ENCODE data around the gene MZF1. TPM values are rescaled to one million over a fixed set of nuclear protein-coding genes. Genes with fewer than 3 reads are reported as not detected.
A peak's percentile ranks its signal among the peaks of the same experiment; 100 is the strongest.

The MZF1 gene
- total RNA-seq, 1 experiment from 2014 or later: 33.0 TPM

- ChIA-PET RAD21 (ENCODE audit: low non-redundant PET in 1 of 2, low total read pairs in 2 of 2, uncharacterized antibody in 2 of 2, unreplicated experiment in 2 of 2) (no interaction called here), POLR2A (no interaction called here), CTCF (no interaction called here)
- Histone ChIP-seq H3K4me1 (ENCODE audit: control insufficient read depth in 1 of 2, insufficient read depth in 2 of 2, low read length in 2 of 2) (peaks cover 13 to 26% of the 10 kb centered on the region in 2 experiments), H3K9me2 (ENCODE audit: insufficient read depth) (no peaks in the 10 kb centered on the region), H2AFZ (ENCODE audit: low read depth, low read length, poor library complexity, severe bottlenecking) (no peak overlapping the region), H3K27me3 (ENCODE audit: insufficient read depth, low read length) (no peaks in the 10 kb centered on the region), H3K79me2 (ENCODE audit: insufficient read depth, low read length) (peaks cover 36% of the 10 kb centered on the region), H3K9me3 (ENCODE audit: control insufficient read depth in 1 of 2, insufficient read depth in 1 of 2, low read depth in 1 of 2, low read length in 2 of 2) (no peaks in the 10 kb centered on the region), H3K4me2 (ENCODE audit: low read length) (no peak overlapping the region), H4K20me1 (ENCODE audit: insufficient read depth) (no peaks in the 10 kb centered on the region), H3K36me3 (ENCODE audit: control insufficient read depth in 1 of 2, insufficient read depth in 2 of 2, low read length in 2 of 2) (peaks cover 2 to 7% of the 10 kb centered on the region in 2 experiments; a peak in 2 of 4 replicates), H3K27ac (ENCODE audit: low read depth, low read length) (0 out of 2 replicates have a peak overlapping the region, but pooled peaks have one; percentile 98), H3K9ac (ENCODE audit: low read length) (no peak overlapping the region), H3K4me3 (replicated peaks in 1 of 2; ENCODE audit: low read depth in 1 of 2, low read length in 2 of 2) (no peak overlapping the region)
- TF ChIP-seq SIN3A (IDR thresholded peaks at IDR 0.05; ENCODE audit: low read depth) (no peak), MAX (IDR thresholded peaks at IDR 0.05) (no peak), TCF7L2 (IDR thresholded peaks at IDR 0.05; ENCODE audit: borderline replicate concordance, extremely low read depth, insufficient read depth, insufficient read length) (no peak), CBX3 (IDR thresholded peaks at IDR 0.05; ENCODE audit: low read depth) (no peak), ATF3 (IDR thresholded peaks at IDR 0.05) (no peak), ZFX (IDR thresholded peaks at IDR 0.05) (no peak), ZBTB33 (IDR thresholded peaks at IDR 0.05; ENCODE audit: extremely low read depth, insufficient replicate concordance, low read length) (no peak), CEBPB (IDR thresholded peaks at IDR 0.05; ENCODE audit: low read depth) (no peak), POLR2A (IDR thresholded peaks at IDR 0.05; ENCODE audit: borderline replicate concordance, extremely low read depth, insufficient read depth, insufficient read length) (no peak), CTCF (IDR thresholded peaks at IDR 0.05 in 2 of 3, conservative IDR thresholded peaks at IDR 0.05 in 1 of 3; ENCODE audit: borderline replicate concordance in 1 of 3, insufficient read depth in 1 of 3, low read depth in 2 of 3, low read length in 2 of 3) (no peak), ZNF274 (IDR thresholded peaks at IDR 0.05; ENCODE audit: low read depth, low read length) (no peak), ELF1 (IDR thresholded peaks at IDR 0.05; ENCODE audit: borderline replicate concordance, low read depth) (no peak), REST (IDR thresholded peaks at IDR 0.05; ENCODE audit: low read depth) (no peak), EZH2phosphoT487 (IDR thresholded peaks at IDR 0.05; ENCODE audit: borderline replicate concordance) (no peak), SP1 (IDR thresholded peaks at IDR 0.05; ENCODE audit: low read depth) (no peak), EZH2 (IDR thresholded peaks at IDR 0.05) (no peak), EGR1 (IDR thresholded peaks at IDR 0.05; ENCODE audit: low read depth) (no peak)
- DNase-seq (ENCODE audit: low read depth, low spot score): no peak
- ATAC-seq: no peak
- no TSS peak for BruUV-seq (replicated peaks)
- intact Hi-C loops (cut with micrococcal nuclease): no loop called here
Observed at GRCh38 chr19:58561373-58562121, 11.6 kb downstream of the MZF1 start.

All from HCT116 (cell line).